HEK293 (cell line): ENCODE data around the gene TMEM205.

Experiments used
- EGR2 ChIP-seq: fragments of 450-650 bp; formaldehyde crosslinking; IDR thresholded peaks from 2 replicates; pipeline ENCODE4 v1.5.1; 2016; ENCODE audit warnings: low read depth, missing biosample characterization, missing genetic modification characterization
- GFI1B ChIP-seq: fragments of 450-650 bp; formaldehyde crosslinking; IDR thresholded peaks from 2 replicates; pipeline ENCODE4 v1.5.1; 2016; ENCODE audit warnings: missing biosample characterization, missing genetic modification characterization
- GLI2 ChIP-seq: fragments of 450-650 bp; formaldehyde crosslinking; IDR thresholded peaks from 2 replicates; pipeline ENCODE4; 2017; ENCODE audit warnings: missing biosample characterization, missing genetic modification characterization, low read depth, borderline replicate concordance
- GLI4 ChIP-seq: fragments of 450-650 bp; formaldehyde crosslinking; IDR thresholded peaks from 2 replicates; pipeline ENCODE4 v1.5.1; 2016; ENCODE audit warnings: missing biosample characterization, missing genetic modification characterization
- HOXC10 ChIP-seq: sonication (generic); formaldehyde crosslinking; IDR thresholded peaks from 2 replicates; pipeline ENCODE4 v1.8.1; 2023; ENCODE audit warnings: mild to moderate bottlenecking, missing genetic modification reagents
- MEIS1 ChIP-seq: sonication (generic); formaldehyde crosslinking; IDR thresholded peaks from 2 replicates; pipeline ENCODE4 v1.8.1; 2022; ENCODE audit warnings: missing genetic modification reagents, mild to moderate bottlenecking, borderline replicate concordance
- MYNN ChIP-seq: fragments of 450-650 bp; formaldehyde crosslinking; IDR thresholded peaks from 2 replicates; pipeline ENCODE4 v1.5.1; 2016; ENCODE audit warnings: missing biosample characterization, missing genetic modification characterization, borderline replicate concordance
- SP7 ChIP-seq: fragments of 450-650 bp; formaldehyde crosslinking; IDR thresholded peaks from 2 replicates; pipeline ENCODE4 v1.5.1; 2016; ENCODE audit warnings: missing biosample characterization, missing genetic modification characterization
- ZBTB11 ChIP-seq: fragments of 450-650 bp; formaldehyde crosslinking; conservative IDR thresholded peaks from 2 replicates; pipeline ENCODE4 v1.5.1; 2016; ENCODE audit warnings: low read depth, missing biosample characterization, missing genetic modification characterization
- ZFP37 ChIP-seq: fragments of 450-650 bp; formaldehyde crosslinking; IDR thresholded peaks from 2 replicates; pipeline ENCODE4 v1.5.1; 2016; ENCODE audit warnings: missing biosample characterization, missing genetic modification characterization
- ZNF121 ChIP-seq: fragments of 450-650 bp; formaldehyde crosslinking; IDR thresholded peaks from 2 replicates; pipeline ENCODE4 v1.5.1; 2016; ENCODE audit warnings: missing biosample characterization, missing genetic modification characterization
- ZNF140 ChIP-seq: fragments of 450-650 bp; formaldehyde crosslinking; IDR thresholded peaks from 2 replicates; pipeline ENCODE4 v1.5.1; 2016; ENCODE audit warnings: missing biosample characterization, missing genetic modification characterization
- ZNF157 ChIP-seq: fragments of 450-650 bp; formaldehyde crosslinking; IDR thresholded peaks from 2 replicates; pipeline ENCODE4 v1.5.1; 2016; ENCODE audit warnings: missing biosample characterization, missing genetic modification characterization
- ZNF16 ChIP-seq: fragments of 450-650 bp; formaldehyde crosslinking; IDR thresholded peaks from 2 replicates; pipeline ENCODE4 v1.5.1; 2016; ENCODE audit warnings: low read depth, missing biosample characterization, missing genetic modification characterization
- ZNF174 ChIP-seq: fragments of 450-650 bp; formaldehyde crosslinking; IDR thresholded peaks from 2 replicates; pipeline ENCODE4 v1.5.0; 2017; ENCODE audit warnings: missing biosample characterization, mild to moderate bottlenecking, missing genetic modification characterization
- ZNF274 ChIP-seq, 2 experiments: fragments of 200-500 bp in 1 of 2; fragments of 450-650 bp in 1 of 2; sonication (Bioruptor generic) in 1 of 2; formaldehyde crosslinking in 1 of 2; IDR thresholded peaks; 2 replicates each; pipeline versions ENCODE4 v1.5.1 to v1.6.1; 2014 to 2016; ENCODE audit warnings: borderline replicate concordance in 1 of 2, inconsistent platforms in 1 of 2, low read length in 1 of 2, missing biosample characterization in 1 of 2, missing genetic modification characterization in 1 of 2
- ZNF311 ChIP-seq: fragments of 450-650 bp; formaldehyde crosslinking; IDR thresholded peaks from 2 replicates; pipeline ENCODE4 v1.5.1; 2017; ENCODE audit warnings: missing biosample characterization, missing genetic modification characterization, borderline replicate concordance
- ZNF488 ChIP-seq: fragments of 450-650 bp; formaldehyde crosslinking; IDR thresholded peaks from 2 replicates; pipeline ENCODE4 v1.5.1; 2016; ENCODE audit warnings: missing biosample characterization, missing genetic modification characterization
- ZNF521 ChIP-seq: fragments of 450-650 bp; formaldehyde crosslinking; IDR thresholded peaks from 2 replicates; pipeline ENCODE4 v1.5.1; 2017; ENCODE audit warnings: missing biosample characterization, mild to moderate bottlenecking, missing genetic modification characterization
- ZNF561 ChIP-seq: fragments of 450-650 bp; IDR thresholded peaks from 2 replicates; pipeline ENCODE4 v1.5.1; 2018; ENCODE audit warnings: missing biosample characterization, missing genetic modification characterization, borderline replicate concordance
- ZNF639 ChIP-seq: fragments of 450-650 bp; formaldehyde crosslinking; IDR thresholded peaks from 2 replicates; pipeline ENCODE4 v1.5.1; 2016; ENCODE audit warnings: missing biosample characterization, missing genetic modification characterization
- ZNF707 ChIP-seq: fragments of 450-650 bp; formaldehyde crosslinking; IDR thresholded peaks from 2 replicates; pipeline ENCODE4 v1.5.1; 2016; ENCODE audit warnings: missing biosample characterization, missing genetic modification characterization
- ZSCAN16 ChIP-seq: fragments of 450-650 bp; formaldehyde crosslinking; IDR thresholded peaks from 2 replicates; pipeline ENCODE4 v1.5.1; 2016; ENCODE audit warnings: missing biosample characterization, missing genetic modification characterization
- TF ChIP-seq, protein P1 (sequence below): fragments of 450-650 bp; formaldehyde crosslinking; IDR thresholded peaks from 2 replicates; pipeline ENCODE4 v1.5.1; 2017; ENCODE audit warnings: missing biosample characterization, missing genetic modification characterization
- TF ChIP-seq, protein P2 (sequence below): fragments of 450-650 bp; formaldehyde crosslinking; IDR thresholded peaks from 2 replicates; pipeline ENCODE4 v1.5.1; 2016; ENCODE audit warnings: missing biosample characterization, missing genetic modification characterization
- TF ChIP-seq, protein P3 (sequence below): fragments of 450-650 bp; formaldehyde crosslinking; IDR thresholded peaks from 2 replicates; pipeline ENCODE4 v1.5.1; 2016; ENCODE audit warnings: missing biosample characterization, missing genetic modification characterization, low read depth
- TF ChIP-seq, protein P4 (sequence below): fragments of 450-650 bp; formaldehyde crosslinking; IDR thresholded peaks from 2 replicates; pipeline ENCODE4 v1.5.1; 2016; ENCODE audit warnings: missing biosample characterization, missing genetic modification characterization

The TMEM205 gene

DNA sequence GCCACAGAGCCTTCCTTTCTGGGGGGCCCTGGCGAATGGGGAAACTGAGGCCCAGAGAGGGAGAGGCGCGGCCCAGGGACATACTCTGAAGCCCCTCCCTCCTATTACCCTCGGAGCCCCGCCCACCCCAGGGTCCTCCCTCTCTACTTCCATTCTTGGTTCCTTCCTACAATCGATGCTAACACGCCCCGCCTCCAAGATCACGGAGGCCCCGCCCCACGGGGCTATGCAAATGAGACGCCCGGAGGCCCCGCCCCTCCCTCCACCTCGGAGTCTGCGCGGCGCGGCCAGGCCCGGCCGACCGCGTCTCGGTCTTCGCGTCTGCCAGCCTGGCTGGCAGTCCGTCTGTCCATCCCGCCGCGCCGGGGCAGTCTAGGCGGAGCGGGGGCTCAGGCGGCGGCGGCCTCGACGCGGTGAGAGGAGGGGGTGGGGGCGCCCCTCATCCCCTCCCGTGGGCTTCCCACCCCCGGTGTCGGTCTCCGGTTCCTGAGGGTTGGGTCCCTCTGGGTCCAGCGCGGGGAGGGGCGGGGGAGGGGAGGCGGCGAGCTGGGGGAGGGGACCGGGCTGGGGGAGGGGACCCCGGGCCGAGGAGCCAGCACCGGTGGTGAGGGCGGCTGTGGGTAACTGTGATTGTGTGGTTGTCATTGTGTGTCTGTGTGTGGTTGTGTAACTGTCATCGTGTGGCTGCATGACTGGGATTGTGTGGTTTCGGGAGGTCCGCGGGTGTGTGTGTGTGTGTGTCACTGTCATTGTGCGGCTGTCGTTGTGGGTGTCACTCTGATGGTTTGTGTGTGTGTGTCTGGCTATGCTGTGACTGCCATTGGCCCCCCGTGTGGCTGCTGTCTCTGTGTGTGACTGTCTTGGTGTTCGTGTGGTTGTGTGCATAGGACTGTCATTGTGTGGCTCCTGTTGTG, 9.3 kb upstream of the TMEM205 start, which contains the start of gene PLPPR2 (continued):
- TF ChIP-seq, protein P1, sequence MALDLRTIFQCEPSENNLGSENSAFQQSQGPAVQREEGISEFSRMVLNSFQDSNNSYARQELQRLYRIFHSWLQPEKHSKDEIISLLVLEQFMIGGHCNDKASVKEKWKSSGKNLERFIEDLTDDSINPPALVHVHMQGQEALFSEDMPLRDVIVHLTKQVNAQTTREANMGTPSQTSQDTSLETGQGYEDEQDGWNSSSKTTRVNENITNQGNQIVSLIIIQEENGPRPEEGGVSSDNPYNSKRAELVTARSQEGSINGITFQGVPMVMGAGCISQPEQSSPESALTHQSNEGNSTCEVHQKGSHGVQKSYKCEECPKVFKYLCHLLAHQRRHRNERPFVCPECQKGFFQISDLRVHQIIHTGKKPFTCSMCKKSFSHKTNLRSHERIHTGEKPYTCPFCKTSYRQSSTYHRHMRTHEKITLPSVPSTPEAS, result peak; percentile 86
- TF ChIP-seq GFI1B (tag by site-specific recombination) (no peak; the same call in 1 of the 2 replicates), GLI2 (tag by site-specific recombination) (no peak), ZNF707 (tag by site-specific recombination) (0 out of 2 replicates have a peak, but pooled peaks have one; percentile 16), GLI4 (peak; percentile 77), SP7 (tag by site-specific recombination) (peak; percentile 63; the same call in 1 of the 2 replicates), ZNF311 (tag by site-specific recombination) (no peak), HOXC10 (no peak), ZBTB11 (tag by site-specific recombination) (no peak), MEIS1 (CRISPR knock-in tag) (no peak), ZNF174 (no peak), ZNF157 (tag by site-specific recombination) (0 out of 2 replicates have a peak, but pooled peaks have one; percentile 48), ZNF16 (no peak), ZNF639 (tag by site-specific recombination) (peak; percentile 92), ZFP37 (tag by site-specific recombination) (no peak), ZSCAN16 (tag by site-specific recombination) (no peak), EGR2 (peak; percentile 56), ZNF140 (tag by site-specific recombination) (no peak), ZNF274 (IDR thresholded peaks at IDR 0.05; ENCODE audit: low read length) (no peak), ZNF274 (tag by site-specific recombination; IDR thresholded peaks at IDR 0.05; ENCODE audit: borderline replicate concordance) (no peak), ZNF561 (tag by site-specific recombination) (no peak), ZNF121 (tag by site-specific recombination) (no peak), ZNF488 (no peak), MYNN (tag by site-specific recombination) (no peak), ZNF521 (tag by site-specific recombination) (no peak)
- TF ChIP-seq, protein P2, sequence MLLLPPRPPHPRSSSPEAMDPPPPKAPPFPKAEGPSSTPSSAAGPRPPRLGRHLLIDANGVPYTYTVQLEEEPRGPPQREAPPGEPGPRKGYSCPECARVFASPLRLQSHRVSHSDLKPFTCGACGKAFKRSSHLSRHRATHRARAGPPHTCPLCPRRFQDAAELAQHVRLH (tag by site-specific recombination), result peak; percentile 68
- TF ChIP-seq, protein P3, sequence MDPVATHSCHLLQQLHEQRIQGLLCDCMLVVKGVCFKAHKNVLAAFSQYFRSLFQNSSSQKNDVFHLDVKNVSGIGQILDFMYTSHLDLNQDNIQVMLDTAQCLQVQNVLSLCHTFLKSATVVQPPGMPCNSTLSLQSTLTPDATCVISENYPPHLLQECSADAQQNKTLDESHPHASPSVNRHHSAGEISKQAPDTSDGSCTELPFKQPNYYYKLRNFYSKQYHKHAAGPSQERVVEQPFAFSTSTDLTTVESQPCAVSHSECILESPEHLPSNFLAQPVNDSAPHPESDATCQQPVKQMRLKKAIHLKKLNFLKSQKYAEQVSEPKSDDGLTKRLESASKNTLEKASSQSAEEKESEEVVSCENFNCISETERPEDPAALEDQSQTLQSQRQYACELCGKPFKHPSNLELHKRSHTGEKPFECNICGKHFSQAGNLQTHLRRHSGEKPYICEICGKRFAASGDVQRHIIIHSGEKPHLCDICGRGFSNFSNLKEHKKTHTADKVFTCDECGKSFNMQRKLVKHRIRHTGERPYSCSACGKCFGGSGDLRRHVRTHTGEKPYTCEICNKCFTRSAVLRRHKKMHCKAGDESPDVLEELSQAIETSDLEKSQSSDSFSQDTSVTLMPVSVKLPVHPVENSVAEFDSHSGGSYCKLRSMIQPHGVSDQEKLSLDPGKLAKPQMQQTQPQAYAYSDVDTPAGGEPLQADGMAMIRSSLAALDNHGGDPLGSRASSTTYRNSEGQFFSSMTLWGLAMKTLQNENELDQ (tag by site-specific recombination), result no peak
- TF ChIP-seq, protein P4, sequence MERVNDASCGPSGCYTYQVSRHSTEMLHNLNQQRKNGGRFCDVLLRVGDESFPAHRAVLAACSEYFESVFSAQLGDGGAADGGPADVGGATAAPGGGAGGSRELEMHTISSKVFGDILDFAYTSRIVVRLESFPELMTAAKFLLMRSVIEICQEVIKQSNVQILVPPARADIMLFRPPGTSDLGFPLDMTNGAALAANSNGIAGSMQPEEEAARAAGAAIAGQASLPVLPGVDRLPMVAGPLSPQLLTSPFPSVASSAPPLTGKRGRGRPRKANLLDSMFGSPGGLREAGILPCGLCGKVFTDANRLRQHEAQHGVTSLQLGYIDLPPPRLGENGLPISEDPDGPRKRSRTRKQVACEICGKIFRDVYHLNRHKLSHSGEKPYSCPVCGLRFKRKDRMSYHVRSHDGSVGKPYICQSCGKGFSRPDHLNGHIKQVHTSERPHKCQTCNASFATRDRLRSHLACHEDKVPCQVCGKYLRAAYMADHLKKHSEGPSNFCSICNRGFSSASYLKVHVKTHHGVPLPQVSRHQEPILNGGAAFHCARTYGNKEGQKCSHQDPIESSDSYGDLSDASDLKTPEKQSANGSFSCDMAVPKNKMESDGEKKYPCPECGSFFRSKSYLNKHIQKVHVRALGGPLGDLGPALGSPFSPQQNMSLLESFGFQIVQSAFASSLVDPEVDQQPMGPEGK (tag by site-specific recombination), result no peak
